Right renal cortex interstitium (tissue), 3 donors: Measurements from ENCODE around the gene CENPU. TPM values are rescaled to one million over a fixed set of nuclear protein-coding genes. Genes with fewer than 3 reads are reported as not detected.
"Not testable (repeated sequence)": the region's sequence is repeated elsewhere in the genome, so short reads cannot be mapped to it uniquely, and the experiment has no call there.

ENCODE experiments used
- DNase-seq, 3 donors: peaks; one replicate each; pipeline ENCODE4 v3.0.0-alpha.2; 2013; ENCODE audit warnings: low read depth in 3 of 3, low spot score in 2 of 3
- polyA plus RNA-seq, 3 donors: library from polyadenylated mRNA; unstranded; fragments of 120-200 nt; gene quantifications; one replicate each; pipeline ENCODE4 v1.2.1, GENCODE V29; 2013; ENCODE audit not compliant: insufficient read length in 3 of 3

CENPU gene, protein sequence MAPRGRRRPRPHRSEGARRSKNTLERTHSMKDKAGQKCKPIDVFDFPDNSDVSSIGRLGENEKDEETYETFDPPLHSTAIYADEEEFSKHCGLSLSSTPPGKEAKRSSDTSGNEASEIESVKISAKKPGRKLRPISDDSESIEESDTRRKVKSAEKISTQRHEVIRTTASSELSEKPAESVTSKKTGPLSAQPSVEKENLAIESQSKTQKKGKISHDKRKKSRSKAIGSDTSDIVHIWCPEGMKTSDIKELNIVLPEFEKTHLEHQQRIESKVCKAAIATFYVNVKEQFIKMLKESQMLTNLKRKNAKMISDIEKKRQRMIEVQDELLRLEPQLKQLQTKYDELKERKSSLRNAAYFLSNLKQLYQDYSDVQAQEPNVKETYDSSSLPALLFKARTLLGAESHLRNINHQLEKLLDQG
- polyA plus RNA-seq, result 10 to 100 TPM; 27.5 to 51.2 (median 43.0) TPM

DNA sequence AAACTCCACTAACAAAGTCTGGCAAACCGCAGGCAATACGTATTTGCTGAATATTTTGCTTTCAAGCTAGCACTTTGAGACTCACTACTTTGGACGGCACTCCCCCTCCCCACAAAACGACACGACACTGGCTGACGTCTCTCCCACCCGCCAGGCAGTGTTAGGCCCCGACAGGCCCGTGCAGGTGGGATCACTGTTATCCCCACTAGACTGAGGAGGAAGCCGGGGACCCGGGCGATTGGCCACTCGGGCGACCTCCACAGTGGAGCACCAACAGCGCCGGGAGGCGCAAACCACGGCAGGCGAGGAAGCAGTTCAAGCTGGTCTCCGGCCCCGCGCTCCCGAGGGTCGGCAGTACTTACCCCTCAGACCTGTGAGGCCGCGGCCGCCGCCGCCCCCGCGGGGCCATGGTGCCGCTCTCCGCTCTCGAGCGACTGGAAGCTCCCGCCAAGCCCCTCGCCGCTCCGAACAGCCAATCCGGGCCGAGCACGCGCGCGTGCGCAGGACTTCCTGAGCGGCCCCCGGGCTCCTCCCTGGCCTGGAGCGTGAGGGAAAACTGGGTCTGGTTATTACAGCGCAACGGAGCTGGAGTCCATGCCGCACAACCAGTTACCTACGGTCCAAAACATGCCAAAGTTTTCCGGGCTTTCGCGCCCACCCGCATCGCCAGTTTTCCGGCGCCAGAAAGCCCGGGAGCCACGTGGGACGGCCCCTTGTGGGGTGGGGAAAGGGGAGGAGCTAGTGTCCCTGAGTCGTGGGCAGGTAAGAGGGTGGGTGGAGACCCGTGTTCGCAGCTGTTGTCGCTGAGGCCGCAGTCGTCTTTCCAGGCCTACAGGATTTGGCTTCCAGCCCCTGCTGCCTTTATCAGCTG, at the start of gene CENPU:
Gene CENPU, minus strand, starts transcription at position 443 of the 871 bp plus-strand sequence. Its CDS starts 34 bp downstream, at position 409.
- DNase-seq, result peak; percentile 91 to 98 (median 96)

DNA sequence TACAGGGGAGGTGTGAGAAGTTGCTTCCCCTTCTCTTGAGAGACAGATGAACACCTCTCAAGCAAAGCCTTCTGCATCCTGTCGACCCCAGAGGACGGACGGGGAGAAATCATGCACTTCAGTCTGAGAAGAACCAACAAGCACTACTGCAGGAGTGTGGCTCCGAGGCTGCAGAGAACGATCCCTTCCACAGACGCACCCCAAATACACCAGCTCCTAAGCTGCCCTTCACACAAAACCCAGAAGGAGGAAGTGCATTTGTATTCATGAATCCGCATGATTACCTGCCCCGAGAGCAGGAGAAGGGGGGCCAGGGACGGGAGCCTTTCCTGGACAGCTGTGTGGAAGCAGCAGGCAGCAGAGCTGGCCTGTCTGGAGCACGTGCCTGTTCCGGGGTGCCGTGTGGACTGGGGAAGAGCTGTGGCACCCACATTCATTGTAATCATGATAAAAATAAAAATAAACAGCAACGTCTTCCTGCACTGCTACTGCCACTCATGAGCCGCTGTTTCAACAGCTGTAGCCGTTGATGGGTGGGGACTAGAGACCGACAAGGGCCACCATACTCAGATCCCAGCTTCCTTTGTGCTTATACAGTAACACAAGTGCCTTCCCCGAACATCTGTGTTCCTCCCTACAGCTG, 49.0 kb upstream of the CENPU start:
- DNase-seq, result no peak

DNA sequence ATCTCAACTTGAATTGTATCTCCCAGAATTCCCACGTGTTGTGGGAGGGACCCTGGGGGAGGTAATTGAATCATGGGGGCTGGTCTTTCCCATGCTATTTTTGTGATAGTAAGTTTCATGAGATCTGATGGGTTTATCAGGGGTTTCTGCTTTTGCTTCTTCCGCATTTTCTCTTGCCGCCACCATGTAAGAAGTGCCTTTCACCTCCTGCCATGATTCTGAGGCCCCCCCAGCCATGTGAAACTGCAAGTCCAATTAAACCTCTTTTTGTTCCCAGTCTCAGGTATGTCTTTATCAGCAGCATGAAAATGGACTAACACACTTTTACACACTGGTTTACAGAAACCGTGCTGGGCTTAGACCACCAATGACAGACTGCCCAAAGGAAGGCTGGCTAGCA, 45.3 kb upstream of the CENPU start:
- not testable (repeated sequence) for DNase-seq

- DNase-seq, result no peak
Measured at GRCh38 chr4:184778325-184778724, 44.4 kb upstream of the CENPU start.

DNA sequence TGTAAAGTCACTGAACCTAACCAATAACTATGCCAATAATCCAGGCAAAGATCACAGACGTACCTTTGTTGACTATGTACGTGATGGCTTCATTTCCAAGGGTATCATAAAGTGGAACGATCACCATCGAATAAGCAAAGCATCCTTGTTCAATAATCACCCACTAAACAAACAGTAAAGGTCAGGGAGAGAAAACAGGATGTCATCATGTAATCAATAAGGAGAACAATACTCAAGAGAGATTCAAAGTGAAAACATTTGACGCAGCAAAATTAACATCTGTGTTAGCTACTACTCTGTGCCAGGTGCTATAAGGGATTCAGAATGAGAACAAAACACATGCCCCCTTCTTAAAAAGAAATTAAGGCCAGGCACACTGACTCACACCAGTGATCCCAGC, 42.9 kb upstream of the CENPU start:
- DNase-seq, result no peak

GRCh38 chr4:184775854-184776555, 42.1 kb upstream of the CENPU start:
- DNase-seq, result no peak

DNA sequence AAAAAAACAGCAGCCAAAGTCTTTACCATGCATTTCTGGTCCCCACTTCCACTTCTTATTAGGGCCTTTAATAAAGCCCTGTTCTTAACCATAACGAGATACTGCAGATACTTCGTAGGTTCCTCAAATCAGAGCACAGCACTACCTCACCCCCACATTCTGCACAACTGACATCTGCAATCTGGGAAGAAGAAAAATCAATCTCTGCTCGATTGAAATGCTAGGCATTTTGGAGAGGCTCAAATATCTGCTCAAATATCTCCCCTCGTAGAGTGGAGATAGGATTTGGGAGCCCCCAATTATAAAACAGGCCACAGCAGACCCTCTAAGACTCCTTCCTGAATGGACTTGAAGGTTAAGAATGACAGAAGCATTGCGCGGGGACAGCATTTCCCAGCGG, 40.3 kb upstream of the CENPU start:
- DNase-seq, result no peak

- no peak for DNase-seq
Measured at GRCh38 chr4:184771416-184771815, 37.5 kb upstream of the CENPU start.

DNA sequence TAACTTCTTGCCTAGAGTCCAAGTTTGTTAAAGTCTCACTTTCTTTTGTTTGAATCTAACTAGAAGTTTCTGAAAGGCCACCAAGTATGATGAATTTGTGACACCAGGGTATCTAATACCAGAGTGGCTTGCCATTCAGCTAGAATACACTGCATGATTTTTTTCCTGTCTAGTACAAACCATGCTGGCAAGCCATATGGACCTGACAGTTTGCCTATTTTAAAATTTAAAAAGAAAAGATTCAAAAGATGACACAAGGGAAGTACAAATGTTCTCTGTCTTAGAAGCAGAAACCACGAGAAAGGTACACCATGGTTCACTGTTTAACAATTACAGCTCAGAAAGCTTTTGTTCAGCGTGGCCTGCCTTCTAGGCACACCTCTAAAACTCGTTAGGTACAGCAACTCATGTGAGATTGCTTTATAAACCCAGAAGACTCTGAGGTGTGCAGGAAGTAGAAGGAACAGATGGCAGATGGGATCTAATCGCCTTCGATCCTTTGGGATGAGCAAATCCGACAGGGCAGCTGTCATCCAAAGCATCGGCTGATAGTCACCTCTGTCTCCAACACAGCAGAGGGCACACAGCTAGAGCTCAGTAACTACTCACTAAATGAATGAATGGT, 35.4 kb upstream of the CENPU start:
- no peak for DNase-seq

GRCh38 chr4:184768296-184768695, 34.4 kb upstream of the CENPU start:
- DNase-seq, result no peak

DNA sequence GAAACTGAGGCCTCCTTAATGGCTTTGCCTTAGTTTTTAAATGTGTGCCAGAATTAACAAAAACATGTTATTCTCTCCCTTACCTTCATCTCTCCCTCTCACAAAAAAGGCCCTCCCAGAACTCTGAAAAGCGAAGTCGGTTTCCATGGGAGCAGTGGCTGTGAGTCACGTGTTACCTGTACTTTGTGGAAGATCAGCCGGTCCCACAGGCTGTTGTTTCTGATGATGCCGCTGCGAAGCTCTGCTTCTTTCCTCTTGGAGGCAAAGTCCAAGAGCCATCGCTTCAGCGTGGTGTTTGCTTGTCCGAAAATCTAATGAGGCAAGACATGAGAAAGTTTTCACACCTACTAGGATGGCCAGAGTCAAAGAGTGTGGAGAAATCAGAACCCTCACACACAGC, 32.5 kb upstream of the CENPU start:
- DNase-seq, result no peak

- DNase-seq, result no peak
Measured at GRCh38 chr4:184765473-184766340, 31.8 kb upstream of the CENPU start.

DNA sequence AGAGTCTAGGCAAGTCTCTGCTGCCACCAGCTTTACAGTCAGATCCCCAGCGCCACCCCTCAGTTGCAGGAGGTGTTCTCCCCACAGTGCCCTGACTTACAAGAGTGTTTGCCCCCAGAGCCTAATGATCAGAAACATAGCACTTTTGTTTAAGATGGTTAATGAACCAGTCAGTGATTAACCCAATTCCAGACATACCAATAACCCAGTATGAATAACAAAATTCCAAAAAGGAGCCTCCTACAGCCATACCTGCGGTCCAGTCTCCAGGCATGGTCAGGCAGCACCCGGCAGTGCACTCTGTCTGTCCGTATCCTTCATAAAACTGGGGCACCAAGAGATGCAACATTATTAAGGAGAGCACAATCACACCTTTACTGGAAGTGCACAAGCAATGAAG, 30.7 kb upstream of the CENPU start:
- no peak for DNase-seq

GRCh38 chr4:184763150-184763780, 29.4 kb upstream of the CENPU start:
- DNase-seq, result no peak

DNA sequence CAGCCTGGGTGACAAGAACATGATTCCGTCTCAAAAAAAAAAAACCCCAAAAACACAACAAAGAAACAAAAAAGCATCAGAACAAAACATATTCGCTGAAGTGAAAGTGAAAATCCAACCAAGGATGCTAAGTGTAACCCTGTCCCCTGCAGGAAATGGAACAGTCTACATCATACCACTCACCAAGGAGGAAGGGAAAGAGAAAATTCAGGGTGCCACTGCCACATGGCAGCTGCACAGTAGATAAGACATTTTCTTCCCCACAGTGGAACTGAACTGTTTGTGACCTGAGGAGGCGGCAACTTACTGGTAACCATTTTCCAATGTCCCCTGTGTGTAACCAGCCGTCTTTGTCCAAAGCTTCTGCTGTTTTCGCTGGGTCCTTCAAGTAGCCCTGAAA, 28.2 kb upstream of the CENPU start:
- no peak for DNase-seq

- DNase-seq, result no peak
Measured at GRCh38 chr4:184760681-184761080, 26.8 kb upstream of the CENPU start.

GRCh38 chr4:184757810-184758209, 23.9 kb upstream of the CENPU start:
- no peak for DNase-seq

GRCh38 chr4:184756399-184756798, 22.5 kb upstream of the CENPU start:
- no peak for DNase-seq

DNA sequence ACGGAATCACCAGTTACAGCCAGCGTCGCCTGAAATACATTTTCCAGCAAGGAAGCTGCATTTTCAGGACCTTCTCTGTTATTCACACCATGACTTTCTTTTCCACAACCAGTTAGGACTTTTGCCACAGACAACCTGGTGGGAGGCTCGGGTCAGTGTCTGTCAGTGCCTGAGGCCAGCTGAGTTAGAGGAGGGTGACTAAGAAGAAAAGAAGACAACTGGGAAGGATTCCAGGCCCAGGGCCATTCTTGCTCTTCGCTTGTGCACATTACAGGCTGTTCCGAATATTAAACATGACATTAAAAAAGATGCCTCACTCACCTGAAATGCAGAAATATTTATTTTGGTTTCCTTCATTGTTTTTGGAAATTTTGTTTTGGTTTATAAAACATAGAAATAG, 21.4 kb upstream of the CENPU start:
- DNase-seq, result no peak
